Keratinocyte (primary cell): ENCODE data around the gene CCDC8. TPM values are rescaled to one million over a fixed set of nuclear protein-coding genes. Genes with fewer than 3 reads are reported as not detected.

Source experiments
- DNase-seq: peaks from one replicate; pipeline ENCODE4 v3.0.0-alpha.2; 2011; ENCODE audit warnings: low read depth, missing footprints, low spot score
- FAIRE-seq: peaks from 2 replicates; lab custom pipeline; 2011; peaks lifted over from hg19 to GRCh38; lab: Jason Lieb, UNC
- H2AFZ ChIP-seq: 2 replicates; pipeline ENCODE4 v1.6.0; 2012; ENCODE audit warnings: low read length, control low read depth, inconsistent platforms; ENCODE audit not compliant: control insufficient read depth
- H3K27ac ChIP-seq: 2 replicates; pipeline ENCODE4 v1.5.1; 2011; ENCODE audit warnings: low read length; ENCODE audit not compliant: control insufficient read depth, insufficient read depth
- H3K27me3 ChIP-seq: 3 replicates; pipeline ENCODE4 v1.6.0; 2011; ENCODE audit warnings: low read length; ENCODE audit not compliant: control insufficient read depth, insufficient read depth; ENCODE audit errors: extremely low read depth
- H3K36me3 ChIP-seq, 2 experiments: 2 replicates in 1 of 2; 3 replicates in 1 of 2; pipeline ENCODE4 v1.5.1; 2011; ENCODE audit warnings: low read length in 2 of 2, mild to moderate bottlenecking in 1 of 2; ENCODE audit not compliant: control insufficient read depth in 2 of 2, insufficient read depth in 2 of 2; ENCODE audit errors: extremely low read depth in 1 of 2
- H3K4me1 ChIP-seq: 3 replicates; pipeline ENCODE4 v1.5.1; 2011; ENCODE audit warnings: low read length; ENCODE audit not compliant: control insufficient read depth, insufficient read depth; ENCODE audit errors: extremely low read depth
- H3K4me2 ChIP-seq: 3 replicates; pipeline ENCODE4 v1.6.0; 2011; ENCODE audit warnings: low read depth, low read length; ENCODE audit not compliant: control insufficient read depth, insufficient read depth; ENCODE audit errors: extremely low read depth
- H3K4me3 ChIP-seq, 3 experiments: fragments of 200-600 bp in 1 of 3; sonication (generic) in 1 of 3; 2 replicates in 2 of 3; 3 replicates in 1 of 3; pipeline ENCODE4 v1.5.1; 2011 to 2016; ENCODE audit warnings: low read length in 3 of 3, mild to moderate bottlenecking in 3 of 3, control low read depth in 2 of 3, inconsistent platforms in 1 of 3, low read depth in 1 of 3, mixed read lengths in 1 of 3, mixed run types in 1 of 3, moderate library complexity in 1 of 3; ENCODE audit not compliant: control insufficient read depth in 2 of 3, insufficient read depth in 2 of 3; ENCODE audit errors: extremely low read depth in 1 of 3
- H3K79me2 ChIP-seq: 2 replicates; pipeline ENCODE4 v1.6.0; 2012; ENCODE audit warnings: low read length; ENCODE audit not compliant: control insufficient read depth, insufficient read depth
- H3K9ac ChIP-seq: 3 replicates; pipeline ENCODE4 v1.6.0; 2011; ENCODE audit warnings: low read length; ENCODE audit not compliant: control insufficient read depth, insufficient read depth; ENCODE audit errors: extremely low read depth
- H3K9me1 ChIP-seq: 3 replicates; pipeline ENCODE4 v1.6.0; 2011; ENCODE audit warnings: low read length; ENCODE audit not compliant: control insufficient read depth, insufficient read depth; ENCODE audit errors: extremely low read depth
- H3K9me3 ChIP-seq: 2 replicates; pipeline ENCODE4 v1.5.1; 2012; ENCODE audit warnings: low read depth, low read length; ENCODE audit not compliant: control insufficient read depth
- H4K20me1 ChIP-seq: 3 replicates; pipeline ENCODE4 v1.6.0; 2011; ENCODE audit warnings: low read length; ENCODE audit not compliant: control insufficient read depth, insufficient read depth; ENCODE audit errors: extremely low read depth
- CTCF ChIP-seq, 3 experiments: IDR thresholded peaks in 1 of 3; conservative IDR thresholded peaks in 1 of 3; optimal IDR thresholded peaks in 1 of 3; 2 replicates in 2 of 3; 3 replicates in 1 of 3; pipeline versions ENCODE3 to v1.5.1; 2011; ENCODE audit warnings: low read length in 3 of 3, mild to moderate bottlenecking in 3 of 3, moderate library complexity in 2 of 3, control low read depth in 1 of 3, inconsistent platforms in 1 of 3; ENCODE audit not compliant: insufficient read depth in 2 of 3; ENCODE audit errors: extremely low read depth in 1 of 3
- EZH2 ChIP-seq: IDR thresholded peaks from one replicate; pipeline ENCODE4 v1.6.1; 2012; ENCODE audit warnings: inconsistent platforms, mild to moderate bottlenecking, low read length, moderate library complexity
- dilution Hi-C: fragments of 300-500 bp; cut with MboI; formaldehyde crosslinking; loops from one replicate; pipeline ENCODE4 v1.7.0; 2020; ENCODE audit warnings: low sequenced_read_pairs; ENCODE audit not compliant: extremely low pct_ligation_motif_present
- polyA plus RNA-seq, 5 experiments: library from polyadenylated mRNA; depleted of rRNA in 3 of 5; stranded (reverse) in 3 of 5; stranded (forward) in 1 of 5; unstranded in 1 of 5; fragments of >200 nt; gene quantifications; 1 replicate in 1 of 5; 2 replicates in 3 of 5; 3 replicates in 1 of 5; pipeline versions ENCODE4 v1.2.1 to v1.2.3, GENCODE V29; 2011 to 2012; ENCODE audit warnings: missing spikeins in 2 of 5, low read depth in 1 of 5, low replicate concordance in 1 of 5

Gene CCDC8
- polyA plus RNA-seq, 1 donor (not counting 4 experiments of a cell fraction or from before 2014, with no cell fraction given): 5.2 TPM

GRCh38 chr19:46431824-46432223, 18.5 kb upstream of the CCDC8 start:
- no peak overlapping the region for H3K27ac ChIP-seq
- dilution Hi-C loops: no loop called here
- TF ChIP-seq EZH2 (no peak), CTCF (optimal IDR thresholded peaks at IDR 0.05 in 1 of 3, IDR thresholded peaks at IDR 0.05 in 1 of 3, conservative IDR thresholded peaks at IDR 0.05 in 1 of 3; ENCODE audit: extremely low read depth in 1 of 3, insufficient read depth in 2 of 3, low read length in 3 of 3) (no peak)
- peaks cover 6% of the 10 kb centered on the region for H3K4me1 ChIP-seq
- no peaks in the 10 kb centered on the region for H3K9me1 ChIP-seq
- H3K36me3 ChIP-seq: no peaks in the 10 kb centered on the region
- peaks cover 19% of the 10 kb centered on the region for H3K27me3 ChIP-seq
- no peak overlapping the region for H3K4me2 ChIP-seq
- DNase-seq: no peak
- H3K9ac ChIP-seq: no peak overlapping the region
- no peak overlapping the region for H3K4me3 ChIP-seq
- no peak for FAIRE-seq
- H3K79me2 ChIP-seq: no peaks in the 10 kb centered on the region
- H3K9me3 ChIP-seq: no peaks in the 10 kb centered on the region
- H4K20me1 ChIP-seq: no peaks in the 10 kb centered on the region
- no peak overlapping the region for H2AFZ ChIP-seq

- FAIRE-seq: no peak
- no peak for DNase-seq
- dilution Hi-C loops: no loop called here
These were observed 16.6 kb upstream of the CCDC8 start for GRCh38 chr19:46429999-46430398.

More at GRCh38 chr19:46429999-46430398, 16.6 kb upstream of the CCDC8 start:
- Histone ChIP-seq H3K4me1 (peaks cover 11% of the 10 kb centered on the region), H3K36me3 (no peaks in the 10 kb centered on the region), H3K9ac (no peak overlapping the region), H4K20me1 (no peaks in the 10 kb centered on the region), H2AFZ (no peak overlapping the region), H3K27ac (no peak overlapping the region), H3K9me1 (no peaks in the 10 kb centered on the region), H3K27me3 (peaks cover 28% of the 10 kb centered on the region), H3K4me3 (no peak overlapping the region), H3K9me3 (no peaks in the 10 kb centered on the region), H3K4me2 (no peak overlapping the region), H3K79me2 (no peaks in the 10 kb centered on the region)
- no peak for TF ChIP-seq EZH2
- TF ChIP-seq CTCF (optimal IDR thresholded peaks at IDR 0.05 in 1 of 3, IDR thresholded peaks at IDR 0.05 in 1 of 3, conservative IDR thresholded peaks at IDR 0.05 in 1 of 3; ENCODE audit: extremely low read depth in 1 of 3, insufficient read depth in 2 of 3, low read length in 3 of 3): no peak
